Stimulated activated CD4-positive, alpha-beta T cell treated with anti-CD3 and anti-CD28 coated beads, Interleukin-15, amount 100 ng/mL, for 1 hour (primary cell): Measurements from ENCODE around the gene RHO.
"Not testable (repeated sequence)": the region's sequence is repeated elsewhere in the genome, so short reads cannot be mapped to it uniquely, and the experiment has no call there.

Experiments used
- DNase-seq, 2 donors: peaks; one replicate each; pipeline ENCODE4 v3.0.0-alpha.2; 2020; ENCODE audit warnings: low read depth in 1 of 2, low spot score in 1 of 2

Gene RHO

GRCh38 chr3:129528589-129529100 lies at the start of gene RHO:
RHO (plus strand) TSS chr3:129528639; CDS start chr3:129528734, 95 bp downstream.
- DNase-seq = no peak

GRCh38 chr3:129481225-129481765 lies 47.1 kb upstream of the RHO start:
- DNase-seq = not testable (repeated sequence)

GRCh38 chr3:129481766-129482332 lies 46.6 kb upstream of the RHO start:
- DNase-seq = peak; percentile 8 to 10

DNA sequence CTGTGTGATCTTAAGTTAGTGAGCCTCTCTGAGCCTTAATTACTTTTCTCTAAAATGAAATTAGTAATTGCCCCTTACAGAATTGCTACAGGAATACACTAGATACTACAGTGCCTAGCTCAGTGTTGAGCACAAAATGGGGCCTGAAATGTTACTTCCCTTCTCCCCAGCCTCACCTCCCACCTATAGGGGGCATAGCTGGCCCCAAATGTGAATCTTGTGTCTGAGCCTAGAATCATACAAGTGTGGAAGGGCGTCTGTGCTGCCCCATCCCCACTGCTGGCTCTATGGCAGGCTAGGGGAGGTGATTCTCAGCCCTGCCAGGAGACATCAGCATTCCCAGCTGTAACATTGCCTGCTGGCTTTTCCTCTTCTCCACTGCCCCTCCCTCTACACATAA lies 45.7 kb upstream of the RHO start:
- no peak for DNase-seq

- DNase-seq = no peak
Measured at GRCh38 chr3:129483870-129484269, 44.6 kb upstream of the RHO start.

GRCh38 chr3:129485146-129485545 lies 43.3 kb upstream of the RHO start:
- not testable (repeated sequence) for DNase-seq

DNA sequence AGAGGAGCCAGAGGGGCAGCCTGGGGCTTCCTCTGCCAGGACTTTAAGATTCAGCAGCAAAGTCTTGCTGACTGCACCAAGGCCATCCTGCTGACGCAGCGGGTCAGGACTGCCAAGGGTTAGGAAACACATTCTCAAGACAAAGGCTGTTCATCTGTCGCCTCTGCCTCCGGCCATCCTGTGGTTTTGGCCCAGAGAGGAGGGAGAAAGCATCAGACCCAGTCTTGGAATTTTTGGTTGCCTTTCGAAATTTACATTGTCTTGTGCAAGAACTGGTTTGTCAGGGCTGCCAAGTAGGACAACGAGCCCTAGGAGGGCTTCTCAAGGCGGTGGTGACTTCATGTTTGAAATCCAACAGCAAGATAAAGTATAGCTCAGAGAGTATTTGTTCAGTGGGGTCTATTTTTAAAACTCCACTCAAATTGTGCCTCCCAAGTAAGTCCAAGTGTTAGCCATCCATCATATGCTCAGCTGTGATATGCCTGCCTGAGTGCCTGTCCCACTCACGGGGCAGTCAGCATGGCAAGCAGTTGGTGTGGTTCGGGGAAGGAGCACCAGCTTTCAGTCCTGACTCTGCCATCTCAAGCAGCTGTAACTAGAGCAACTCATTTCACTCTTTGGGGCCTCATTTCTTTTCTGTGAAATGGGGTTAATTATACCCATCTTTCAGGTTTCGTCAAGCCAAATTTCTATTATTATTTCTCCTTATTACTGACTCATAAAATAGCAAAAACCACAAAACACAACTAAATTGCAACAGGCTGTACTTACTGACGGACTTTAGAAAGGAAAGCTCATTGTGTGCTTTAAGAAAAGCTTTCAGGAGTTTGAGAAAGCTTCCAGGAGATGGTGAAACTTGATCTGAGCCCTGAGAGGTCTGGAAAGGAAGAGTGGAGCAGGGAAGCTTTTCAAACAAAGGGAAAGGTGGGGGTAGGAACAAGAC lies 42.4 kb upstream of the RHO start:
- DNase-seq = no peak

DNA sequence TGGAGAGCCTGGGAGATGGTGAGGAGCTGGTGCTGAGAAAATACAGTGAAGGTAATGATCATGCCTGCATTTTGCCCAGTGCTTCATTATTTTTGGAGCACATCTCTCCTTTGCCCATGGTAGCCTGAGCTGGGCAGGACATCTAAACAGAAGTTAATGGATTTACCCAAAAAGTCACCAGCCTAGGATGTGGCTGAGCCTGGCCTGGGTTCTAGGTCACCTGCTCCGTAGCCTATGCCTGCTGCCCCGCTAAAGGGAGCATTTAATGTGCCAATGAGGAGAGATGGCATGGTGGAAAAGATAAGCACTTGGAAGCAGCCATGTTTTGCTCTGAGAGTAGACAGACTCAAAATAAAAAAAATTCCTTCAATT lies 41.8 kb upstream of the RHO start:
- DNase-seq = no peak

DNA sequence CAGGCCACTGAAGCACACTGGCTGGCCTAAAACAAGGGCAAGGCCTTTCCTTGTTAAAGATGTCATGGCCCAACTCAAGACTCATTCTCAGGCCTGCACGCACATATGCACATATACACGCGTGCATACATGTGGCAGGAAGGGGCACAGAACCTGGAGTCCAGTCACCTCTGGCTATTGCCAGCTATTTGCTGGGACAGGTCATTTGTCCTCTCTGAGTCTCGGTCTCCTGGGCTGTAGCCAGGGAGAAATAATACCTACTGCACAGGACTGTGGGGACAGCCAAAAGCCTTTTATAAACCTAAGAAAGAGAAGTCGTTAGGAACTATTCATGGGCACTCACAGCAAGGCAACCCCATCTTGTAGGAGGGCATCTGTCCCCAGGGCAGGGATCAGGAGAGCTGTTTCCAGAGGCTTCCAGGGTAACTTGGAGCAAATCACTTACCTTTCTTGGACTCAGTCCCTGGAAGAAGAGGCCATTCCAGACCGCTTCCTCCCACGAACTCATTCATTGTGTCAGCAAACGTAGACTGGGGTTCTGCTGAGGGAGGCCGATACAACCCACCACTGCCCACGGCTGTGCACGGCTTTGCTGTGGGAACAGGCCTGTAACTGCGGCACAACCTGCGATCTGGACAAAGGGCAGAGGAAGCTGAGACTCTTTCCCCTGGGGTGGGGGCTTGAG lies 41.1 kb upstream of the RHO start:
- no peak for DNase-seq

GRCh38 chr3:129487868-129488335 lies 40.5 kb upstream of the RHO start:
- DNase-seq = not testable (repeated sequence)

DNA sequence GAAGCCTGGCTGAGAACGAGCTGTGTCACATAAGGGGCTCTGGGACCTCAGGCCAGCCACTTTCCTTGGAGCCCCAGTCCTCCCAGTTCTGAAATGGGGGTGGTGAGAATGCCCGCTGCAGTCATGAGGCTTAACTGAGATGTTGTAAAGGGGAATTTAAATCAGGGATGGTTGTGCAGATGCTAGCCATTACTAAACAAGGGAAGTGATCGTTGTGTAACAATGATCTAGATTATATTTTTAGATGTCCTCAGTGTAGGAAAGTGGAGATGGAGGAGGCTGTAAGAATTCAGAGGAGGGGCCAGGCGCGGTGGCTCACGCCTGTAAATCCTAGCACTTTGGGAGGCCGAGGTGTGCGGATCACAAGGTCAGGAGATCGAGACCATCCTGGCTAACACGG lies 39.2 kb upstream of the RHO start:
- DNase-seq = not testable (repeated sequence)

DNA sequence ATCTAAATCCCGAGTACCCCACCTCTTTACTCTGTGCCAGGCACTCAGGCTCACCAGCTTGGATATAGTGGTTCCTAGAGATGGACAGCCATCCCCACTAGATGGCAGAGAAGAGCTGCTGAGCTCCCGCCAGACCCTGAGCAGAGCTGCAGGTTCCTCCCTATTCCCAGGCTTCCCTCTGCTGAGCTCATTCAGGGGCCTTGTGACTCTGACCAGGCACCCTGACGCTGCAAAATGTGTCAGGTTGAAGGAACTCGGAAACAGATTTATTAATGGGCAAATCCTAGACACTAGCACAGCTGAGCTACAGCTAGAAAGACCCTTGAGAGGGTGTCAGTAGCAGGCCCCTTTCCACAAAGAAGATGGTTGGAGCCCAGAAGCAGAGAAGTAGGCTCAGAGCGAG lies 38.2 kb upstream of the RHO start:
- DNase-seq = no peak

DNA sequence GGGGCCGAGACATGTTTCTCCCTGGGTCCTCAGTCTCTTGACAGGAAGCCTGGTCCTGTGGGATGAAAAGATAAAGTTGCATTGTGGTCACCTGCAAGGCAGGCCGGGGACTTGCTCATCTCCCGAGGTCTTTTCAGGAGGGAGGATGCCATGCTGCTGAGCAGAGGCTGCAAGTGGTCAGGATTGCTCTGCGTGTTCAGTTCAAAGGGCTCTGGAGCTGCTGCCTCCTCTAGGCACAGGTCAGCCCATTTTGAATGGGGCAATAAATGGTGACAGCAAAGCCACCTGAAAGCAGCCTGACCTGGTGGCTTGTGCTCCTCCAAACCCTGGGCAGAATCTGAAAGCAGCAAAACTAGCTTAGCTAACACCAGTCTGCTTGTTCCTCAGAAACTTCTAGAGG lies 37.4 kb upstream of the RHO start:
- not testable (repeated sequence) for DNase-seq

GRCh38 chr3:129491794-129492193 lies 36.6 kb upstream of the RHO start:
- DNase-seq = no peak

DNA sequence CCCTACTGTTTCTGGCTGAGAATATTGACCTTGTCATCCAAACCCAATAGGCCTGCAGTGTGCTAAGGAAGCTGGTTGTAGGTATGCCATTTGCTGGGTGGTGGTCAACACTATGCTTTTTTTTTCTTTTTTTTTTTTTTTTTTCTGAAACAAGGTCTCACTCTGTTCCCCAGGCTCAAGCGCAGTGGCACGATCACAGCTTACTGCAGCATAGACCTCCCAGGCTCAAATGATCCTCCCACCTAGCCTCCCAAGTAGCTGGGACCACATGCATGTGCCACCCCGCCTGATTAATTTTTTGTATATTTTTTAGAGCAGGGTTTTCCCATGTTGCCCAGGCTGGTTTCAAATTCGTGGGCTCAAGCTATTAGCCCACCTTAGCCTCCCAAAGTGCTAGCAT lies 35.7 kb upstream of the RHO start:
- no peak for DNase-seq

DNA sequence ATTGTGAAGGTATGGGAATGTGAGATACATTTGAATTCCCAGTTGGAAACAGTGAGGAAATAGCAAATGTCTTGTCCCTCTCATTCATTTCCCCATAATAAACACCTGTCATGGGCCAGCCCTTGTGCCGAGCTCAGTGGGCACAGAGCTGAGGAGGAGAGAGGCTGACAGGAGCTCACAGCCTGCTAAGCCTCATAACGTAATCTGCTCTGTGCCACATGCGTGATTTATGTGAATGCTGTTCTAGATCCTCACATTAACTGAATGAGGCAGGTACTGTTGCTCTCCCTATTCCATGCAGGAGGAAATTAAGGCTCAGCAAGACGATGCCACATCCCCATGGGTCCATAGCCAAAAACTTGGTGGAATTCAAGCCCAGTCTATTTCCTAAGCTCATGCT lies 35.2 kb upstream of the RHO start:
- DNase-seq = no peak

DNA sequence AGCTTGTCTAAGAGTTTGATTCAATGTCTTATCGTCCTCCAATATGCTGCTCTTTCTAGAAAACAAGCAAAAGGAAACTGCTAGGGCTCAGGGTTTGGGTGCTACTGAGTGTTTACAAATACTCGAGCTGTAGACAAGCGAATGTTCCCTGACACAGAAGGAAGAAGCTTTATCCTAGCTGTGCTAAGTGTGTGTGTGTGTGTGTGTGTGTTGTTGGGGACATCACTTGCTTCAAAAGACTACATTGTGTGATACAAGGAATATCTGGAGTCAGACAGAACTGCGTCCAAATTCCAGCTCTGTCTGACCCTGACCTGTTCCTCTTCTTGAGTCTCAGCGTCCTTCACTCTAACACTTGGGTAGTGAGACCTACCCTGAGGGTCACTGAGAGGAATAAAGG lies 33.9 kb upstream of the RHO start:
- DNase-seq = not testable (repeated sequence)

- DNase-seq = not testable (repeated sequence)
Measured at GRCh38 chr3:129495006-129495639, 33.3 kb upstream of the RHO start.

- DNase-seq = not testable (repeated sequence)
Measured at GRCh38 chr3:129497876-129498275, 30.6 kb upstream of the RHO start.

DNA sequence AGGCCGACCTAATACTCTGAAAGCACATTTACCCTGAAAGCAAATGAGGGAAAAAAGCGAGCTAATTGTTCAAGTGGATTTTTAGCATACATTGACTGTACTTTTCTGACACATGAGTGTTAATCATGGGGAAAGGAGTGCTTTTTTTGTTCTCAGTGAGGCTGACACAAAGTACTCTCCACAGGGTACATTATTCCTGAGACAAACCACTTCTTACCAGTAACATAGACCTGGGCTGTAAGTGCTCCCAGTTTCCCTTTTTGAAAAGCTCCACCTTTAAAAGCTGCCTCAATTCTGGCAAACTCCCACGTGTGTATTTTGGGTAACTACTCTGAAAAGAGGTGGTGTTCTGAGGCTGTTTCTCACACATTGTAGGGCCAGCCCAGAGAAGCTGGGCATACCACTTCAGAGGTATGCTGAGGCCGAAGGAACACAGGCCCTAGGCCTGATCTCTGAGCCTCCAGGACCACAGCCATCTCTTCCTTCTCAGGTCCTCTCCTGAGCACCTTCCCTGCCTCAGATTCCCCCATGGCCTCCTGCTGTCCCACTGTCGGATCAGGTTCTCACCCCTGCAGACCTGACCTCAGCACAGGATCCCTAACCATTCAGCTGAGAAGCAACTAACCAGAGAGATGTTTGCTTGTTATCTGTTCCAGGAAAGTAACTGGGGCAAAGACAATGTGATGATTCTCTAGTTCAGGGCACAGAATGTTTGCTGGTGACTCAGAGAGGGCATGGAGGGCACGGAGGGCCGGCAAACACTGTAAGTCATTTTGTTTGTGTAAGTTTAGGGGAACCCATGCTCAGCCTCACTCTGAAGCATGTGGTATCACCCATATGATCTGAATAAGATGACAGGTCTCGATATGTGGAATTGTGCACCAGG lies 29.6 kb upstream of the RHO start:
- DNase-seq = not testable (repeated sequence)
